Glutamatergic neuron (in vitro differentiated cells): ENCODE results near the gene RGS11. TPM values are rescaled to one million over a fixed set of nuclear protein-coding genes. Genes with fewer than 3 reads are reported as not detected.

Experiments
- DNase-seq: peaks from one replicate; pipeline ENCODE4 v3.0.0; 2022
- H3K27ac Mint-ChIP-seq: one replicate; pipeline ENCODE4 v1.8.0; 2020; ENCODE audit warnings: mild to moderate bottlenecking, mixed read lengths, inconsistent platforms; ENCODE audit not compliant: unreplicated experiment
- H3K27me3 Mint-ChIP-seq: one replicate; pipeline ENCODE4 v1.8.0; 2020; ENCODE audit warnings: mild to moderate bottlenecking, moderate library complexity, mixed read lengths, inconsistent platforms; ENCODE audit not compliant: unreplicated experiment
- H3K36me3 Mint-ChIP-seq: one replicate; pipeline ENCODE4 v1.8.0; 2020; ENCODE audit warnings: mild to moderate bottlenecking, mixed read lengths, inconsistent platforms; ENCODE audit not compliant: unreplicated experiment
- H3K4me1 Mint-ChIP-seq: one replicate; pipeline ENCODE4 v1.8.0; 2020; ENCODE audit warnings: mild to moderate bottlenecking, low read depth, mixed read lengths, inconsistent platforms; ENCODE audit not compliant: unreplicated experiment
- H3K4me3 Mint-ChIP-seq: one replicate; pipeline ENCODE4 v1.8.0; 2020; ENCODE audit warnings: mild to moderate bottlenecking, mixed read lengths, inconsistent platforms; ENCODE audit not compliant: unreplicated experiment
- H3K9me3 Mint-ChIP-seq: one replicate; pipeline ENCODE4 v1.8.0; 2020; ENCODE audit warnings: mild to moderate bottlenecking, moderate library complexity, mixed read lengths, inconsistent platforms; ENCODE audit not compliant: unreplicated experiment
- total RNA-seq: library from RNA; stranded (reverse); fragmentation: NEBNext Ultra II Directional; extraction: Animal tissue kit (Norgen Biotek cat#: 25700); gene quantifications from one replicate; pipeline ENCODE4 v1.2.1, GENCODE V29; 2021; ENCODE audit not compliant: unreplicated experiment
- TF ChIP-seq, protein P1 (sequence below): fragments of 200-600 bp; sonication (generic); IDR thresholded peaks from one replicate; pipeline ENCODE4 v1.5.0; 2021; ENCODE audit not compliant: partially characterized antibody, unreplicated experiment

The RGS11 gene
- total RNA-seq, 1 donor from 2014 or later, result 18.2 TPM

DNA sequence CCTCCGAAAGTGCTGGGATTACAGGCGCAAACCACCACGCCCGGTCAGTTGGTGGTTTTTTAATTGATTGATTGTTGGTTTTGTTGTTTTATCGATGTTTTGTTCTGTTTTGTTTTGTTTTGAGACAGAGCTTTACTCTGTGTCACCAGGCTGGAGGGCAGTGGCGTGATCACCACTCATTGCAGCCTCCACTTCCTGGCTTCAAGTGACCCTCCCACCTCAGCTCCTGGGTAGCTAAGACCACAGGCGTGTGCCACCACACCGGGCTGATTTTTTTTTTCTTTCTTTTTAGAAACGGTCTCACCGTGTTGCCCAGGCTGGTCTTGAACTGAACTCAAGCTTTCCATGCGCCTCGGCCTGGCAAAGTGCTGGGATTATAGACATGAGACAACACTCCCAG is 28.7 kb downstream of the RGS11 start:
- H3K9me3 Mint-ChIP-seq, result peaks cover 3% of the 10 kb centered on the region
- TF ChIP-seq, protein P1, sequence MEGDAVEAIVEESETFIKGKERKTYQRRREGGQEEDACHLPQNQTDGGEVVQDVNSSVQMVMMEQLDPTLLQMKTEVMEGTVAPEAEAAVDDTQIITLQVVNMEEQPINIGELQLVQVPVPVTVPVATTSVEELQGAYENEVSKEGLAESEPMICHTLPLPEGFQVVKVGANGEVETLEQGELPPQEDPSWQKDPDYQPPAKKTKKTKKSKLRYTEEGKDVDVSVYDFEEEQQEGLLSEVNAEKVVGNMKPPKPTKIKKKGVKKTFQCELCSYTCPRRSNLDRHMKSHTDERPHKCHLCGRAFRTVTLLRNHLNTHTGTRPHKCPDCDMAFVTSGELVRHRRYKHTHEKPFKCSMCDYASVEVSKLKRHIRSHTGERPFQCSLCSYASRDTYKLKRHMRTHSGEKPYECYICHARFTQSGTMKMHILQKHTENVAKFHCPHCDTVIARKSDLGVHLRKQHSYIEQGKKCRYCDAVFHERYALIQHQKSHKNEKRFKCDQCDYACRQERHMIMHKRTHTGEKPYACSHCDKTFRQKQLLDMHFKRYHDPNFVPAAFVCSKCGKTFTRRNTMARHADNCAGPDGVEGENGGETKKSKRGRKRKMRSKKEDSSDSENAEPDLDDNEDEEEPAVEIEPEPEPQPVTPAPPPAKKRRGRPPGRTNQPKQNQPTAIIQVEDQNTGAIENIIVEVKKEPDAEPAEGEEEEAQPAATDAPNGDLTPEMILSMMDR, result no peak
- no peak overlapping the region for H3K27ac Mint-ChIP-seq
- H3K4me1 Mint-ChIP-seq, result peaks cover 5% of the 10 kb centered on the region
- no peak overlapping the region for H3K4me3 Mint-ChIP-seq
- DNase-seq, result no peak
- no peaks in the 10 kb centered on the region for H3K36me3 Mint-ChIP-seq
- H3K27me3 Mint-ChIP-seq, result peaks cover 3% of the 10 kb centered on the region

DNA sequence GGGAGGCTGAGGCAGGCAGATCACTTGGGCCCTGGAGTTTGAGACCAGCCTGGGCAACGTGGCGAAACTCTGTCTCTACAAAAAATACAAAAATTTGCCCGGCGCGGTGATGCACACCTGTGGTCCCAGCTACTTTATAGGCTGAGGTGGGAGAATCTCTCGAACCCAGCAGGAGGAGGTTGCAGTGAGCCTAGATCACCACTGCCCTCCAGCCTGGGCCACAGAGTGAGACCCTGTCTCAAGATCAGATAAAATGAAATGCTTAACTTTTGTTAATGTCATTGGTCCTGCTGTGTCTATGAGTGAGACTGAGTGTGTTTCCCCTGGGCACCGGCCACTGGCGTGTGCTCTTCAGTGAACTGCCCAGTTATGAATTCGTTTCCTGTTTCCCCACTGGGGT is 30.6 kb downstream of the RGS11 start:
- H3K27ac Mint-ChIP-seq, result no peak overlapping the region

DNA sequence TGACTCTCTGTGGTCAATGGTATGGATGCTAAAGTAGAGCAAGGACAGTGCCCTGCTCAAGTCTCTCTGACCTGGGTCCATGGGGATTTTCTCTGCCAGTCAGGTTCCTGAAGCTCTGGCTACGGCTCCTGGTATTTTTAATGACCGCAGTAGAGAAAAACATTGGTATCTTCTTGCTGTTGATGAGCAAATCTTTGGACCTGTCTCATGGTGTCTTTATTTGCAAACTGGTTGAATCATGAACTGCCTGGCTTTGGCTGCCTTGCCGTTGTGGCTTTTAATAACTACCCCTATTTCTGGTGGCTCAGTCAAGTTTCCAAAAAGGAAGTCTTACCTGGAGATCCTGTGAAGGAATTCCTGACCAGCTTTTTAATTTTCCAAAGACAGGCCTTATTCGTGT is 32.4 kb downstream of the RGS11 start:
- DNase-seq, result no peak
- peak overlapping the region; percentile 14 for H3K4me3 Mint-ChIP-seq
- TF ChIP-seq, protein P1, result no peak
- no peaks in the 10 kb centered on the region for H3K36me3 Mint-ChIP-seq
- peaks cover 3% of the 10 kb centered on the region for H3K9me3 Mint-ChIP-seq
- H3K27ac Mint-ChIP-seq, result no peak overlapping the region
- peaks cover 7% of the 10 kb centered on the region for H3K4me1 Mint-ChIP-seq
- peaks cover 4% of the 10 kb centered on the region for H3K27me3 Mint-ChIP-seq

More for the DNA sequence above, 30.6 kb downstream of the RGS11 start:
- H3K4me3 Mint-ChIP-seq, result peak overlapping the region; percentile 38
- DNase-seq, result no peak
- TF ChIP-seq, protein P1, result no peak
- no peaks in the 10 kb centered on the region for H3K36me3 Mint-ChIP-seq
- H3K4me1 Mint-ChIP-seq, result peaks cover 2% of the 10 kb centered on the region
- no peaks in the 10 kb centered on the region for H3K9me3 Mint-ChIP-seq
- H3K27me3 Mint-ChIP-seq, result peaks cover 3% of the 10 kb centered on the region

DNA sequence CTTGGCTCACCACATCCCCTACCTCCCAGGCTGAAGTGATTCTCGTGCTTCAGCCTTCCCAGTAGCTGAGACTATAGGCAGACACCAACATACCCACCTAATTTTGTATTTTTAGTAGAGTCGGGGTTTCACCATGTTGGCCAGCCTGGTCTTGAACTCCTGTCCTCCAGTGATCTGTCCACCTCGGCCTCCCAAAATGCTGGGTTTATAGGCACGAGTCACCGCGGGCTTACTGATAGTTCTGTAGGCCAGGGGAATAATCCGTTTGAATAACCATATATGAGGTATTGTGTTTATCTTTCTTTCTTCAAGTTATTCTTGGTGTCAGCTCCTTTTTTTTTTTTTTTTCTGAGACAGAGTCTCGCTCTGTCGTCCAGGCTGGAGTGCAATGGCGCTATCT is 33.5 kb downstream of the RGS11 start:
- no peak overlapping the region for H3K27ac Mint-ChIP-seq
- peaks cover 1% of the 10 kb centered on the region for H3K27me3 Mint-ChIP-seq
- no peak overlapping the region for H3K4me3 Mint-ChIP-seq
- peaks cover 7% of the 10 kb centered on the region for H3K4me1 Mint-ChIP-seq
- DNase-seq, result no peak
- peaks cover 3% of the 10 kb centered on the region for H3K9me3 Mint-ChIP-seq
- no peaks in the 10 kb centered on the region for H3K36me3 Mint-ChIP-seq
- TF ChIP-seq, protein P1, result no peak

DNA sequence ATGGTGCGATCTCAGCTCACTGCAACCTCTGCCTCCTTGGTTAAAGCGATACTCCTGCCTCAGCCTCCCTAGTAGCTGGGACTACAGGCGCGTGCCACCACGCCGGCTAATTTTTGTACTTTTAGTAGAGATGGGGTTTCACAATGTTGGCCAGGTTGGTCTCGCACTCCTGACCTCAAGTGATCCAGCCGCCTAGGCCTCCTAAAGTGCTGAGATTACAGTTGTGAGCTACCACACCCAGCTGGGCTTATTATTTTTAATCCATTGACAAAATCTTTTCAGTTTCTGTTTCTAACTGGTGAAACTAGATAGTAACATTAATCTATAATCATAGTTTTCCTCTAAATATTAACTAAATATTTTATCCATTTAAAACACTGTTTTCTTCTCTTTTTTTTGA is 35.2 kb downstream of the RGS11 start:
- Mint-ChIP-seq H3K27ac (peak overlapping the region; percentile 46), H3K27me3 (peaks cover 1% of the 10 kb centered on the region), H3K36me3 (no peaks in the 10 kb centered on the region), H3K4me1 (peaks cover 7% of the 10 kb centered on the region), H3K9me3 (peaks cover 4% of the 10 kb centered on the region), H3K4me3 (no peak overlapping the region)
- TF ChIP-seq, protein P1, result no peak
- DNase-seq, result no peak
